WI38 (cell line): ENCODE data around the gene DPH6.
"Not testable (repeated sequence)": the region's sequence is repeated elsewhere in the genome, so short reads cannot be mapped to it uniquely, and the experiment has no call there.

Source experiments
- H3K4me3 ChIP-seq: 2 replicates; pipeline ENCODE4 v1.5.1; 2011; ENCODE audit warnings: low read depth, mild to moderate bottlenecking, control low read depth, low read length
- TF ChIP-seq, protein P1 (sequence below): IDR thresholded peaks from 2 replicates; pipeline ENCODE4 v1.5.1; 2012; ENCODE audit warnings: low read depth, mild to moderate bottlenecking, control low read depth, low read length

The DPH6 gene, protein sequence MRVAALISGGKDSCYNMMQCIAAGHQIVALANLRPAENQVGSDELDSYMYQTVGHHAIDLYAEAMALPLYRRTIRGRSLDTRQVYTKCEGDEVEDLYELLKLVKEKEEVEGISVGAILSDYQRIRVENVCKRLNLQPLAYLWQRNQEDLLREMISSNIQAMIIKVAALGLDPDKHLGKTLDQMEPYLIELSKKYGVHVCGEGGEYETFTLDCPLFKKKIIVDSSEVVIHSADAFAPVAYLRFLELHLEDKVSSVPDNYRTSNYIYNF

DNA sequence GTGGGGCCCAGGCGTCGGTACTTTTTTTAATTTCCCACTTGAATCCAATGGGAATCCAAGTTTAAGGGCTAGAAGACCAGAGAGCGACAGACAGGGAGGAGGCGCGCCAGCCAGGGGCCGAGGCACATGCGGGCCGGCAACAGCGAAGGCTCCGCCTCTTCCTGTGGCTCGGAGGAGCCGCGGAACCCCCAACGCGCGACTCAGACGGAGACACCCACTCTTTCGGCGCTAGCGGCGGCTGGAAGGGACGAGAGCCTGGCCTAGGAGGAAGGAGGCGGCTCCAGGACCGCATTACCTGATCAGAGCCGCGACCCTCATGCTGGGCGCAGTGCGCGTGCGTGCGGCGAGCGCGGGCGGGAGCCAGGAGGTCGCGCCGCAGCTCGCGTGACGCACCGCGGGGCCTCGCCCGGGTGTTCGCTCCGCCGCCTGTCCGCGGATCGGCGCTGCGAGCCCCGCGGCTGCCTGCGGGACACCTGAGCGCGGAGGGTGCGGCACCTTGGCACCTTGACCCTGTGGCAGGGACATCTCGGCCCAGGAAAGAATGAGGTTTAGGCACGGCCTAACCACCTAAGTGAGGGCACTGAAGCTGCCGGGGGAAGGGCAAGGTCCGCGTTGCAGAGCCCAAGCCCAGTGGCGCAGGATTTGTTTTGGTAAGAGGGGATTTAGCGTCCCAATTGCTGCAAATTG, at the start of gene DPH6:
Gene DPH6 (minus strand): TSS at position 342 of the 687 bp plus-strand sequence. CDS start 24 bp downstream, at position 318.
- TF ChIP-seq, protein P1, sequence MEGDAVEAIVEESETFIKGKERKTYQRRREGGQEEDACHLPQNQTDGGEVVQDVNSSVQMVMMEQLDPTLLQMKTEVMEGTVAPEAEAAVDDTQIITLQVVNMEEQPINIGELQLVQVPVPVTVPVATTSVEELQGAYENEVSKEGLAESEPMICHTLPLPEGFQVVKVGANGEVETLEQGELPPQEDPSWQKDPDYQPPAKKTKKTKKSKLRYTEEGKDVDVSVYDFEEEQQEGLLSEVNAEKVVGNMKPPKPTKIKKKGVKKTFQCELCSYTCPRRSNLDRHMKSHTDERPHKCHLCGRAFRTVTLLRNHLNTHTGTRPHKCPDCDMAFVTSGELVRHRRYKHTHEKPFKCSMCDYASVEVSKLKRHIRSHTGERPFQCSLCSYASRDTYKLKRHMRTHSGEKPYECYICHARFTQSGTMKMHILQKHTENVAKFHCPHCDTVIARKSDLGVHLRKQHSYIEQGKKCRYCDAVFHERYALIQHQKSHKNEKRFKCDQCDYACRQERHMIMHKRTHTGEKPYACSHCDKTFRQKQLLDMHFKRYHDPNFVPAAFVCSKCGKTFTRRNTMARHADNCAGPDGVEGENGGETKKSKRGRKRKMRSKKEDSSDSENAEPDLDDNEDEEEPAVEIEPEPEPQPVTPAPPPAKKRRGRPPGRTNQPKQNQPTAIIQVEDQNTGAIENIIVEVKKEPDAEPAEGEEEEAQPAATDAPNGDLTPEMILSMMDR: no peak
- peak within 1 kb of the TSS; percentile 73 for H3K4me3 ChIP-seq

GRCh38 chr15:35595656-35596055, 49.7 kb upstream of the DPH6 start:
- TF ChIP-seq, protein P1: no peak

GRCh38 chr15:35591987-35592386, 46.0 kb upstream of the DPH6 start:
- not testable (repeated sequence) for H3K4me3 ChIP-seq

More at GRCh38 chr15:35595656-35596055, 49.7 kb upstream of the DPH6 start:
- no peak overlapping the region for H3K4me3 ChIP-seq

DNA sequence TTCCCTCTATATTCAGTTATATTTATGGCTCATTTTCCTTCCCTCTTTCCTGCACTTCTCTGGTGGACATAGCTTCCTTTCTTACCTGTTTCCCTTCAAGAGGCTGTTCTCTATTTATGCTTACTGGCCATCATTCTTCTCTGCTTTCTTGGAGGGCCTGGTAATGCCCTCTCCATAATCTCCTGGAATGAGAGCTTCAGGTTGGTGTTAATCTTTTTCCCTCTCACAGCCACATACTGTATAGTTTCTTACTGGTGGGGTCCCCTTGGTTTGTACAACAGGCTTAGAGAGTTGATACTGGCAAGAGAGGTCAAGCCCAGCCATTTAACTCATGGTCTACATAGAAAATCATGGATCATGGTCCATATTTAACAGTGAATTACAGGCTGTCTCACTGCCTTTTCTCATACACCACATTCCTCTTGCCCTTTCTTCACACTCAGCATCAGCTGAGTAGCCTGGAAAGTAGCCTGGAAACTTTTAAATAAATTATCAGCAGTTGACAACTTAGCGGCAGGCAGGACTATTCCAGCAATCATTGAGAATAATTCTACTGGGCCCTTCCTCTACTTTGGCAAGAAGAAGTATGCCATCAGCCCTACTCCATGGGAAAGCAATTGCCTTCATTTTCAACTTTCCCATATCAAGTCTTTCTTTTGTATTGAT, 38.0 kb upstream of the DPH6 start:
- TF ChIP-seq, protein P1: no peak
- H3K4me3 ChIP-seq: no peak overlapping the region

DNA sequence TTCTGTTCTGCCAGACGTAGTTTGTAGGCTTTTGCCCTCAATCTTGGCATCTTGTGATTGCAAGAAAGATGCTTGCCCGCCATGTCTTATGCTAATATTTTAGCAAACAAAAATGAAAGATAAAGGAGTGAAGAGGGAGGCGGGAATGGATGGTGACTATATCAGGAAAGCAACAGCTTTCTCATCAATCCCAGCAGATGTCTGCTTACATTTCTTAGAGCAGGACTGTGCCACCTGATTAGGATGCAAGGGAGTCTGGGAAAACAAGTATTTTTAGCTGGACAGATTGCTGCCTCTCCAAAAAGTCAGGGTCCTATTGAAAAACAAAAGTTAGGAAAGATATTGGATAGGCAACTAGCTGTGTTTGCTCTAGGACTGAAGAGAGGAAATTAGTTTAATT, 34.6 kb upstream of the DPH6 start:
- TF ChIP-seq, protein P1: no peak
- no peak overlapping the region for H3K4me3 ChIP-seq

DNA sequence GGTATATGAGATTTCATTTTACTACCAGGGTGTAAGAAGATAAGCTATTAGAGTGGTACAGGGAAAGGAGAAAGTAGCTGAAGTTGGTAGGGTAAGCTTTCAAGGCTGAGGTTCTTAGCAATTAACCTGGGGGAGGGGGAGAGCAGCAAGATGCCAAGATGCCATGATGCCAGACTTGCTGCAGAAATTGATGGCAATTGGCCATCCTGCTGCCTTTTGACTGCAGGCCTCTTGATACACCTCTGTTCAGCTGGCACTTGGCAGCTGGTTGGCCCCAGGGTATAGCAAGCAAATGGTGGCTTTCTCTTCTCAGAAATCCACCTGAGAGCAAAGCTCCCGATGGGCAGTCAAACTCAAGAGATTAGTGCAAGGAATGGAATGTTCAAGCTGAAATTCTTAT, 21.4 kb upstream of the DPH6 start:
- TF ChIP-seq, protein P1: no peak
- no peak overlapping the region for H3K4me3 ChIP-seq

DNA sequence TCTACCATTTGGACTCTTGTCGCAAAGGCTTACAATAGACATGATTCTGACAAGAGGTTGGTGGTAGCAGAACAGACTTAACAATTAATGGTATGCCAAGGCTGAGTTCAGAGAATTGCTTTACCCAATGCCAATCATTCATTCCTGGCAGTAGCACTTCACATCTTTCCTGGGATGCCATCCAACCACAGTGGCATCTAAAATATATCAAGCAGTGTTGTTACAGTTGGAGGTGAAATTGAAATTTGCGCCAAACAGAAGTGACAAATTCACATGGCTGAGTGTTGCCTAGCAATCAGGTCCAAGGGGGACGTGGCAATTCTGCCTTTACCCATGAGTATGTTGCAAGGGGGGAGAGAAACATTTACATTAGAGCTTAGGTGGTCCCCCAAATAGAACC, 21.0 kb upstream of the DPH6 start:
- TF ChIP-seq, protein P1: no peak
- H3K4me3 ChIP-seq: no peak overlapping the region
